ENCODE data around the gene MFSD6.

- TF ChIP-seq ZNF792 (tag by site-specific recombination; IDR thresholded peaks at IDR 0.05) = no peak
- TF ChIP-seq YY1 (tag by site-specific recombination; IDR thresholded peaks at IDR 0.05) = no peak
- no peak for TF ChIP-seq CTCF (tag by site-specific recombination; IDR thresholded peaks at IDR 0.05)
- TF ChIP-seq REPIN1 (tag by site-specific recombination; IDR thresholded peaks at IDR 0.05; ENCODE audit: low read depth) = no peak
These were observed 125.8 kb downstream of the MFSD6 start for GRCh38 chr2:190533968-190534309.
